ENCODE measurements around the gene ZNF816.

DNA sequence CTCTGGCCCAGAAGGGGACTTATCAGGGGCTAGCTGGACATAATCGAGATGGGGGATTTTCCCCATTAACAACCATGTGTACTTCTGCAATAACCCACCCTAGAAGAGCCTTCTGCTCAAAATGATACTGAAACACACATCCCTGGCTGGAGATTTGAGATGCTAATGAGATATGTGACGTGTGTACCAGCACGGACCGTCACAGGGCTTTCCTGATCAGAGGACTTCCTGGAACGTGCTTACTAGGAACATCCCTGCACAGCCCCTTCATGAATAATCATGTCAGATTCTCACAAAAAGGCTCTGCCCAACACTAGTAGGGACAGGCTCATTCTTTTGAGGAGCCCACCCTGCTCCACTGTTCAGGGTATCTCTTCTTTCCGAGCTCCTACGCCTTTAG is 44.5 kb upstream of the ZNF816 start:
- TF ChIP-seq SP1 (IDR thresholded peaks at IDR 0.05) (no peak), ARNT (IDR thresholded peaks at IDR 0.05) (no peak), ELF4 (IDR thresholded peaks at IDR 0.05) (no peak), FOXM1 (IDR thresholded peaks at IDR 0.05; ENCODE audit: borderline replicate concordance) (no peak), ZNF384 (IDR thresholded peaks at IDR 0.05) (no peak), FOXA1 (IDR thresholded peaks at IDR 0.05) (no peak), LEF1 (IDR thresholded peaks at IDR 0.05; ENCODE audit: borderline replicate concordance) (no peak)
- TF ChIP-seq, protein P1, sequence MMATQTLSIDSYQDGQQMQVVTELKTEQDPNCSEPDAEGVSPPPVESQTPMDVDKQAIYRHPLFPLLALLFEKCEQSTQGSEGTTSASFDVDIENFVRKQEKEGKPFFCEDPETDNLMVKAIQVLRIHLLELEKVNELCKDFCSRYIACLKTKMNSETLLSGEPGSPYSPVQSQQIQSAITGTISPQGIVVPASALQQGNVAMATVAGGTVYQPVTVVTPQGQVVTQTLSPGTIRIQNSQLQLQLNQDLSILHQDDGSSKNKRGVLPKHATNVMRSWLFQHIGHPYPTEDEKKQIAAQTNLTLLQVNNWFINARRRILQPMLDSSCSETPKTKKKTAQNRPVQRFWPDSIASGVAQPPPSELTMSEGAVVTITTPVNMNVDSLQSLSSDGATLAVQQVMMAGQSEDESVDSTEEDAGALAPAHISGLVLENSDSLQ (IDR thresholded peaks at IDR 0.05) = no peak
